Upper lobe of left lung (tissue), 4 donors: Measurements from ENCODE around the gene AGFG2.

Experiments used
- EP300 ChIP-seq, 4 donors: sonication (generic); formaldehyde crosslinking; IDR thresholded peaks; one replicate each; pipeline ENCODE4 v1.5.1; 2017; ENCODE audit warnings: antibody characterized with exemption in 4 of 4, control low read depth in 2 of 4
- POLR2A ChIP-seq, 4 donors: fragments of 450-650 bp; IDR thresholded peaks; one replicate each; pipeline ENCODE4 v1.5.1; 2016 to 2017; ENCODE audit warnings: antibody characterized with exemption in 4 of 4, mild to moderate bottlenecking in 2 of 4

GRCh38 chr7:100588438-100588837 is 49.4 kb downstream of the AGFG2 start:
- TF ChIP-seq POLR2A (IDR thresholded peaks at IDR 0.05) (no peak), EP300 (IDR thresholded peaks at IDR 0.05) (no peak)
